Coronary artery (tissue), 2 donors: ENCODE measurements around the gene UNK.

Experiments
- DNase-seq: peaks from one replicate; pipeline ENCODE4 v3.0.0-alpha.2; 2017; ENCODE audit warnings: low spot score
- H3K27ac ChIP-seq, 2 donors: fragments of 200-600 bp; sonication (generic); one replicate each; pipeline ENCODE4 v1.5.1; 2016 to 2019
- H3K4me3 ChIP-seq: fragments of 200-600 bp; sonication (generic); 2 replicates; pipeline ENCODE4 v1.5.1; 2016; ENCODE audit warnings: mild to moderate bottlenecking, moderate library complexity
- CTCF ChIP-seq: fragments of 200-600 bp; sonication (generic); IDR thresholded peaks from one replicate; pipeline ENCODE4 v1.5.1; 2019; ENCODE audit warnings: antibody characterized with exemption

Gene UNK

GRCh38 chr17:75828076-75828400, 43.4 kb downstream of the UNK start:
- H3K4me3 ChIP-seq, result peak overlapping the region; percentile 60
- TF ChIP-seq CTCF, result no peak
- peak overlapping the region; percentile 68 to 78 for H3K27ac ChIP-seq
- no peak for DNase-seq

- no peak overlapping the region for H3K4me3 ChIP-seq
- TF ChIP-seq CTCF, result no peak
- H3K27ac ChIP-seq, result no peak overlapping the region
- no peak for DNase-seq
These were observed 44.1 kb downstream of the UNK start for GRCh38 chr17:75828741-75829140.

- TF ChIP-seq CTCF, result no peak
- DNase-seq, result no peak
- Histone ChIP-seq H3K4me3 (no peak overlapping the region), H3K27ac (no peak overlapping the region)
These were observed 45.1 kb downstream of the UNK start for GRCh38 chr17:75829747-75830146.

GRCh38 chr17:75830164-75831031, 45.8 kb downstream of the UNK start:
- H3K27ac ChIP-seq, result no peak overlapping the region
- no peak for TF ChIP-seq CTCF

GRCh38 chr17:75831032-75831571, 46.5 kb downstream of the UNK start:
- no peak overlapping the region for H3K27ac ChIP-seq
- TF ChIP-seq CTCF, result no peak
- no peak overlapping the region for H3K4me3 ChIP-seq
- DNase-seq, result no peak

More at GRCh38 chr17:75830164-75831031, 45.8 kb downstream of the UNK start:
- DNase-seq, result no peak
- H3K4me3 ChIP-seq, result no peak overlapping the region

GRCh38 chr17:75832164-75832651, 47.6 kb downstream of the UNK start:
- no peak for DNase-seq
- Histone ChIP-seq H3K4me3 (no peak overlapping the region), H3K27ac (peak overlapping the region; percentile 20 to 56)
- no peak for TF ChIP-seq CTCF
